Neutrophil (primary cell): ENCODE measurements around the gene SHFL.

ENCODE experiments used
- H3K27ac ChIP-seq: fragments of 200-600 bp; sonication (generic); 2 replicates; pipeline ENCODE4 v1.5.1; 2016; ENCODE audit warnings: mild to moderate bottlenecking, moderate library complexity
- H3K27me3 ChIP-seq: fragments of 200-600 bp; sonication (generic); 2 replicates; pipeline ENCODE4 v1.6.0; 2016; ENCODE audit warnings: mild to moderate bottlenecking
- H3K36me3 ChIP-seq: fragments of 200-600 bp; sonication (generic); 2 replicates; pipeline ENCODE4 v1.5.1; 2017
- H3K4me1 ChIP-seq, 2 experiments: fragments of 200-600 bp in 1 of 2; sonication (generic) in 1 of 2; 1 replicate in 1 of 2; 2 replicates in 1 of 2; pipeline versions ENCODE4 v1.5.1 to v1.6.1; 2013 to 2016; ENCODE audit warnings: low read depth in 1 of 2, low read length in 1 of 2, mild to moderate bottlenecking in 1 of 2, moderate library complexity in 1 of 2; ENCODE audit not compliant: control insufficient read depth in 1 of 2, insufficient read depth in 1 of 2
- H3K4me3 ChIP-seq, 2 experiments: fragments of 200-600 bp in 1 of 2; sonication (generic) in 1 of 2; 1 replicate in 1 of 2; 2 replicates in 1 of 2; pipeline ENCODE4 v1.5.1; 2013 to 2016; ENCODE audit warnings: low read depth in 1 of 2, low read length in 1 of 2, mild to moderate bottlenecking in 1 of 2, moderate library complexity in 1 of 2
- H3K9me3 ChIP-seq: fragments of 200-600 bp; sonication (generic); 2 replicates; pipeline ENCODE4 v1.5.1; 2016
- TF ChIP-seq, protein P1 (sequence below): fragments of 200-600 bp; sonication (generic); IDR thresholded peaks from 2 replicates; pipeline ENCODE4 v1.5.1; 2016; ENCODE audit warnings: antibody characterized with exemption

SHFL gene

GRCh38 chr19:10106100-10106936, 20.2 kb downstream of the SHFL start, which contains the start of gene PPAN:
Gene PPAN, plus strand, starts transcription at chr19:10106362. Its CDS starts 33 bp downstream, at chr19:10106395.
- Histone ChIP-seq H3K4me1 (peaks cover 32 to 41% of the 10 kb centered on the region in 2 experiments), H3K4me3 (peak within 1 kb of the TSS; percentile 63 to 66)

DNA sequence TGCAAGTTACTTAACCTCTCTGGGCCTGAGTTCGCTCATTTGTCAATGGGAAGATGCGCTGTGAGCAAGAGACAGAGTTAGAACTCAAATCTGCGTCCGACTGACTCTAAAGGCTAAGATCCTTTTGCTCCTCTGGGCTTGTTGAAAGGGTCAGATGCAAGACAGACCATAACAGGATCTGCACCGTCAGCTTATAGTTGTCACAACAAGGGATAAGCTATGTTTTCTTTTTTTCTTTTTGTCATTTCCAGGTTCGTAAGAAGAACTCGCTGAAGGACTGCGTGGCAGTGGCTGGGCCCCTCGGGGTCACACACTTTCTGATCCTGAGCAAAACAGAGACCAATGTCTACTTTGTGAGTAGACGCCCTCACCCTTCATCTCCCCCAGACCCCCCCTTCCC, 21.1 kb downstream of the SHFL start:
- peaks cover 38 to 42% of the 10 kb centered on the region in 2 experiments for H3K4me1 ChIP-seq
- peaks cover 8% of the 10 kb centered on the region for H3K36me3 ChIP-seq
- TF ChIP-seq, protein P1, sequence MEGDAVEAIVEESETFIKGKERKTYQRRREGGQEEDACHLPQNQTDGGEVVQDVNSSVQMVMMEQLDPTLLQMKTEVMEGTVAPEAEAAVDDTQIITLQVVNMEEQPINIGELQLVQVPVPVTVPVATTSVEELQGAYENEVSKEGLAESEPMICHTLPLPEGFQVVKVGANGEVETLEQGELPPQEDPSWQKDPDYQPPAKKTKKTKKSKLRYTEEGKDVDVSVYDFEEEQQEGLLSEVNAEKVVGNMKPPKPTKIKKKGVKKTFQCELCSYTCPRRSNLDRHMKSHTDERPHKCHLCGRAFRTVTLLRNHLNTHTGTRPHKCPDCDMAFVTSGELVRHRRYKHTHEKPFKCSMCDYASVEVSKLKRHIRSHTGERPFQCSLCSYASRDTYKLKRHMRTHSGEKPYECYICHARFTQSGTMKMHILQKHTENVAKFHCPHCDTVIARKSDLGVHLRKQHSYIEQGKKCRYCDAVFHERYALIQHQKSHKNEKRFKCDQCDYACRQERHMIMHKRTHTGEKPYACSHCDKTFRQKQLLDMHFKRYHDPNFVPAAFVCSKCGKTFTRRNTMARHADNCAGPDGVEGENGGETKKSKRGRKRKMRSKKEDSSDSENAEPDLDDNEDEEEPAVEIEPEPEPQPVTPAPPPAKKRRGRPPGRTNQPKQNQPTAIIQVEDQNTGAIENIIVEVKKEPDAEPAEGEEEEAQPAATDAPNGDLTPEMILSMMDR: no peak
- H3K27ac ChIP-seq: no peak overlapping the region
- H3K27me3 ChIP-seq: no peaks in the 10 kb centered on the region
- no peaks in the 10 kb centered on the region for H3K9me3 ChIP-seq
- H3K4me3 ChIP-seq: no peak overlapping the region

More at GRCh38 chr19:10106100-10106936, 20.2 kb downstream of the SHFL start, which contains the start of gene PPAN:
- peak within 1 kb of the TSS; percentile 59 for H3K27ac ChIP-seq
- TF ChIP-seq, protein P1: peak; percentile 36
- peaks cover 8% of the 10 kb centered on the region for H3K36me3 ChIP-seq
- no peaks in the 10 kb centered on the region for H3K27me3 ChIP-seq
- H3K9me3 ChIP-seq: no peaks in the 10 kb centered on the region

DNA sequence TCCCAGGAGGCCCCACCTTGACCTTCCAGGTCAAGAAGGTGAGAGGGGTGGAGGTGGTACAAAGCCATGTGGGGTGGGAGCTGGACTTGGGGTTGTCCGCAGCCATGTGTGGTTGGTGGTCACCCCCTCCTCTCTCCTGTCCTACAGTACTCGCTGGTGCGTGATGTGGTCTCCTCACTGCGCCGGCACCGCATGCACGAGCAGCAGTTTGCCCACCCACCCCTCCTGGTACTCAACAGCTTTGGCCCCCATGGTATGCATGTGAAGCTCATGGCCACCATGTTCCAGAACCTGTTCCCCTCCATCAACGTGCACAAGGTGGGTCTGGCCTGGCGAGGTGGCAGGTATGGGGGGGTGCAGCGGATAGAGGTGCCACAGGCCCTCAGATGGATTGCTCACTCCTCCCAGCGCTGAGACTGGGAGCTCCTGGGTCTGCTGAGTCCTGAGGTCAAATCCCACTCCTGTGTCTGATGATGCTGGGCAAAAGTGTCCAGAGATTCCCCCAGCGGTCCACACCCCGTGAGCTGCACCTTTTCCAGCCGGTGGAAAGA, 21.8 kb downstream of the SHFL start:
- TF ChIP-seq, protein P1: no peak
- Histone ChIP-seq H3K9me3 (no peaks in the 10 kb centered on the region), H3K27me3 (no peaks in the 10 kb centered on the region), H3K4me1 (peaks cover 42% of the 10 kb centered on the region in 2 experiments), H3K36me3 (peaks cover 8% of the 10 kb centered on the region), H3K27ac (no peak overlapping the region), H3K4me3 (no peak overlapping the region)

DNA sequence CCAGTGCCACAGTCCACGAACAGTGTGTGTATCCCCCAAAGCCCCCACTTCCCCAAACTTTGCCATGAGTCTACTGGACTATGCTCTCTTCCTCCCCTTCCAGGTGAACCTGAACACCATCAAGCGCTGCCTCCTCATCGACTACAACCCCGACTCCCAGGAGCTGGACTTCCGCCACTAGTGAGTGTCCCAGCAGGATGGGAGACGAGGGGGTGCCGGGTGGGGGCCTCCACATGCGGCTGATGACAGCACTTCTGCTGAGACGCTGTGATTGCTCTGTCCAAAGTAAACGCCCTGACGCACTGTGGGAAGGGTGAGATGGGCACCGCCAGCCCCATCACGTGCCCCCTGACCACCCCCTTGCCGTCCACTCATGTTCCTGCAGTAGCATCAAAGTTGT, 23.4 kb downstream of the SHFL start:
- peaks cover 14% of the 10 kb centered on the region for H3K36me3 ChIP-seq
- no peaks in the 10 kb centered on the region for H3K9me3 ChIP-seq
- peaks cover 42 to 45% of the 10 kb centered on the region in 2 experiments for H3K4me1 ChIP-seq
- H3K4me3 ChIP-seq: no peak overlapping the region
- no peaks in the 10 kb centered on the region for H3K27me3 ChIP-seq
- TF ChIP-seq, protein P1: no peak
- H3K27ac ChIP-seq: no peak overlapping the region

- H3K27me3 ChIP-seq: no peaks in the 10 kb centered on the region
- H3K9me3 ChIP-seq: no peaks in the 10 kb centered on the region
- H3K4me1 ChIP-seq: peaks cover 40 to 41% of the 10 kb centered on the region in 2 experiments
- TF ChIP-seq, protein P1: no peak
- no peak overlapping the region for H3K4me3 ChIP-seq
- peaks cover 22% of the 10 kb centered on the region for H3K36me3 ChIP-seq
- no peak overlapping the region for H3K27ac ChIP-seq
These were observed 24.2 kb downstream of the SHFL start for GRCh38 chr19:10110076-10110971.
